ENCODE measurements around the gene ABCA7. TPM values are rescaled to one million over a fixed set of nuclear protein-coding genes. Genes with fewer than 3 reads are reported as not detected.

The ABCA7 gene
- total and polyA plus RNA-seq, 2 of the 13 experiments (the other 11 are each of a cell fraction or from before 2014, with no cell fraction given) = 4.4 to 32.4 TPM

DNA sequence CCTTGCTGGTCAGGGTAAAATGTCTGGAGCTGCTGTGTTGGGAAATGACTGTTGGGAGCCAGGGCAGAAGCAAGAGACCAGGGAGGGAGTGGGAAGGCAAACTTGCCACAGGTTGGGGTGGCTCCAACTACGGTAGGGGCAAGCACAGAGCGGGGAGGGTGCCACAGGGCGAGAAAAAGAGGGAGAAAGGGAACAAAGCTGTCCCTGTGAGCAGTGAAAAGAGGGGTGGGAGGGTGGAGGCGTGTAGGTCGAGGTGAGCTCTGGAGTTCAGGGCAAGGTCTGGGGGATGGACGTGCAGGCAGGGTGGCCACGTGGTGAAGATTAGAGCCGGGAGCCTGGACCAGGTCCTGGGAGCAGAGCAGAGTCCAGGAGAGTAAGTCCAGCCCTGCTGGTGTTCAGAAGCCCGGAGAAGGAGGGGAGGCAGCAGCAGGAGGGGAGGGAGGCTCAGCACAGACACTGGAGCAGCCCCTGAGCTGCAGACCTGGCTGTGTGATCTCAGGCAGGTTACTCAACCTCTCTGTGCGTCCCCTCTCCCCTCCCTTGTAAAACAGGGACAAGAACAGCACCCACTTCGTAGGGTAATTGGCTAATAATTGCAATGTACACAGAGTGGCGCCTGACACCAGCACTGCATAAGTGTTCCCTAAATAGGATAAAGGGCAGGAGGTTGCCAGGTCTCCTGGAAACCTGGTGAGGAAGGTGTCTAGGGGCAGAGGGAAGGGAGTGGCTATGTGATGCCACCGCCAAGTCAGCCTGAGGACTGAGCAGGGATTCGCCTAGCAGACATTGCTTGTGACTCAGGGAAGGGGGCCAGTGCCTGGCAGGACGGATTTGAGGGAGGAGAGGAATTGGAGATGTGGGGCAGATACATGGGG, 58.5 kb downstream of the ABCA7 start (continued):
- TF ChIP-seq, protein P1, sequence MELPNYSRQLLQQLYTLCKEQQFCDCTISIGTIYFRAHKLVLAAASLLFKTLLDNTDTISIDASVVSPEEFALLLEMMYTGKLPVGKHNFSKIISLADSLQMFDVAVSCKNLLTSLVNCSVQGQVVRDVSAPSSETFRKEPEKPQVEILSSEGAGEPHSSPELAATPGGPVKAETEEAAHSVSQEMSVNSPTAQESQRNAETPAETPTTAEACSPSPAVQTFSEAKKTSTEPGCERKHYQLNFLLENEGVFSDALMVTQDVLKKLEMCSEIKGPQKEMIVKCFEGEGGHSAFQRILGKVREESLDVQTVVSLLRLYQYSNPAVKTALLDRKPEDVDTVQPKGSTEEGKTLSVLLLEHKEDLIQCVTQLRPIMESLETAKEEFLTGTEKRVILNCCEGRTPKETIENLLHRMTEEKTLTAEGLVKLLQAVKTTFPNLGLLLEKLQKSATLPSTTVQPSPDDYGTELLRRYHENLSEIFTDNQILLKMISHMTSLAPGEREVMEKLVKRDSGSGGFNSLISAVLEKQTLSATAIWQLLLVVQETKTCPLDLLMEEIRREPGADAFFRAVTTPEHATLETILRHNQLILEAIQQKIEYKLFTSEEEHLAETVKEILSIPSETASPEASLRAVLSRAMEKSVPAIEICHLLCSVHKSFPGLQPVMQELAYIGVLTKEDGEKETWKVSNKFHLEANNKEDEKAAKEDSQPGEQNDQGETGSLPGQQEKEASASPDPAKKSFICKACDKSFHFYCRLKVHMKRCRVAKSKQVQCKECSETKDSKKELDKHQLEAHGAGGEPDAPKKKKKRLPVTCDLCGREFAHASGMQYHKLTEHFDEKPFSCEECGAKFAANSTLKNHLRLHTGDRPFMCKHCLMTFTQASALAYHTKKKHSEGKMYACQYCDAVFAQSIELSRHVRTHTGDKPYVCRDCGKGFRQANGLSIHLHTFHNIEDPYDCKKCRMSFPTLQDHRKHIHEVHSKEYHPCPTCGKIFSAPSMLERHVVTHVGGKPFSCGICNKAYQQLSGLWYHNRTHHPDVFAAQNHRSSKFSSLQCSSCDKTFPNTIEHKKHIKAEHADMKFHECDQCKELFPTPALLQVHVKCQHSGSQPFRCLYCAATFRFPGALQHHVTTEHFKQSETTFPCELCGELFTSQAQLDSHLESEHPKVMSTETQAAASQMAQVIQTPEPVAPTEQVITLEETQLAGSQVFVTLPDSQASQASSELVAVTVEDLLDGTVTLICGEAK (IDR thresholded peaks at IDR 0.05) = no peak; the same call in 1 of the 2 replicates
- TF ChIP-seq, protein P1 (CRISPR knock-in tag; IDR thresholded peaks at IDR 0.05) = no peak
- TF ChIP-seq, protein P2, sequence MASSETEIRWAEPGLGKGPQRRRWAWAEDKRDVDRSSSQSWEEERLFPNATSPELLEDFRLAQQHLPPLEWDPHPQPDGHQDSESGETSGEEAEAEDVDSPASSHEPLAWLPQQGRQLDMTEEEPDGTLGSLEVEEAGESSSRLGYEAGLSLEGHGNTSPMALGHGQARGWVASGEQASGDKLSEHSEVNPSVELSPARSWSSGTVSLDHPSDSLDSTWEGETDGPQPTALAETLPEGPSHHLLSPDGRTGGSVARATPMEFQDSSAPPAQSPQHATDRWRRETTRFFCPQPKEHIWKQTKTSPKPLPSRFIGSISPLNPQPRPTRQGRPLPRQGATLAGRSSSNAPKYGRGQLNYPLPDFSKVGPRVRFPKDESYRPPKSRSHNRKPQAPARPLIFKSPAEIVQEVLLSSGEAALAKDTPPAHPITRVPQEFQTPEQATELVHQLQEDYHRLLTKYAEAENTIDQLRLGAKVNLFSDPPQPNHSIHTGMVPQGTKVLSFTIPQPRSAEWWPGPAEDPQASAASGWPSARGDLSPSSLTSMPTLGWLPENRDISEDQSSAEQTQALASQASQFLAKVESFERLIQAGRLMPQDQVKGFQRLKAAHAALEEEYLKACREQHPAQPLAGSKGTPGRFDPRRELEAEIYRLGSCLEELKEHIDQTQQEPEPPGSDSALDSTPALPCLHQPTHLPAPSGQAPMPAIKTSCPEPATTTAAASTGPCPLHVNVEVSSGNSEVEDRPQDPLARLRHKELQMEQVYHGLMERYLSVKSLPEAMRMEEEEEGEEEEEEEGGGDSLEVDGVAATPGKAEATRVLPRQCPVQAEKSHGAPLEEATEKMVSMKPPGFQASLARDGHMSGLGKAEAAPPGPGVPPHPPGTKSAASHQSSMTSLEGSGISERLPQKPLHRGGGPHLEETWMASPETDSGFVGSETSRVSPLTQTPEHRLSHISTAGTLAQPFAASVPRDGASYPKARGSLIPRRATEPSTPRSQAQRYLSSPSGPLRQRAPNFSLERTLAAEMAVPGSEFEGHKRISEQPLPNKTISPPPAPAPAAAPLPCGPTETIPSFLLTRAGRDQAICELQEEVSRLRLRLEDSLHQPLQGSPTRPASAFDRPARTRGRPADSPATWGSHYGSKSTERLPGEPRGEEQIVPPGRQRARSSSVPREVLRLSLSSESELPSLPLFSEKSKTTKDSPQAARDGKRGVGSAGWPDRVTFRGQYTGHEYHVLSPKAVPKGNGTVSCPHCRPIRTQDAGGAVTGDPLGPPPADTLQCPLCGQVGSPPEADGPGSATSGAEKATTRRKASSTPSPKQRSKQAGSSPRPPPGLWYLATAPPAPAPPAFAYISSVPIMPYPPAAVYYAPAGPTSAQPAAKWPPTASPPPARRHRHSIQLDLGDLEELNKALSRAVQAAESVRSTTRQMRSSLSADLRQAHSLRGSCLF (CRISPR knock-in tag; IDR thresholded peaks at IDR 0.05; ENCODE audit: borderline replicate concordance) = no peak
- TF ChIP-seq, protein P3, sequence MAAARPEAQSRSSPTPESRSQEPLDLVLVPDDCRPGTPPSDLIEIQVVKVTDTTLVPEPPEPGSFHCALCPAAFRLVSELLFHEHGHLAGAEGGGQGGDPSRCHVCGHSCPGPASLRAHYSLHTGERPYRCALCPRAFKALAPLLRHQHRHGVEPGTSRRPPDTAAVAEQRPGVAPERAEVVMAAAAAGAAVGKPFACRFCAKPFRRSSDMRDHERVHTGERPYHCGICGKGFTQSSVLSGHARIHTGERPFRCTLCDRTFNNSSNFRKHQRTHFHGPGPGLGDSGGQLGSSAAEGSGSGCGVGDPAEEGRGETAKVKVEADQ (CRISPR knock-in tag; IDR thresholded peaks at IDR 0.05; ENCODE audit: borderline replicate concordance) = no peak
- TF ChIP-seq ZNF572 (CRISPR knock-in tag; IDR thresholded peaks at IDR 0.05) = no peak
- TF ChIP-seq ZNF331 (CRISPR knock-in tag; IDR thresholded peaks at IDR 0.05) = 0 out of 2 replicates have a peak, but pooled peaks have one; percentile 38
- TF ChIP-seq, protein P4, sequence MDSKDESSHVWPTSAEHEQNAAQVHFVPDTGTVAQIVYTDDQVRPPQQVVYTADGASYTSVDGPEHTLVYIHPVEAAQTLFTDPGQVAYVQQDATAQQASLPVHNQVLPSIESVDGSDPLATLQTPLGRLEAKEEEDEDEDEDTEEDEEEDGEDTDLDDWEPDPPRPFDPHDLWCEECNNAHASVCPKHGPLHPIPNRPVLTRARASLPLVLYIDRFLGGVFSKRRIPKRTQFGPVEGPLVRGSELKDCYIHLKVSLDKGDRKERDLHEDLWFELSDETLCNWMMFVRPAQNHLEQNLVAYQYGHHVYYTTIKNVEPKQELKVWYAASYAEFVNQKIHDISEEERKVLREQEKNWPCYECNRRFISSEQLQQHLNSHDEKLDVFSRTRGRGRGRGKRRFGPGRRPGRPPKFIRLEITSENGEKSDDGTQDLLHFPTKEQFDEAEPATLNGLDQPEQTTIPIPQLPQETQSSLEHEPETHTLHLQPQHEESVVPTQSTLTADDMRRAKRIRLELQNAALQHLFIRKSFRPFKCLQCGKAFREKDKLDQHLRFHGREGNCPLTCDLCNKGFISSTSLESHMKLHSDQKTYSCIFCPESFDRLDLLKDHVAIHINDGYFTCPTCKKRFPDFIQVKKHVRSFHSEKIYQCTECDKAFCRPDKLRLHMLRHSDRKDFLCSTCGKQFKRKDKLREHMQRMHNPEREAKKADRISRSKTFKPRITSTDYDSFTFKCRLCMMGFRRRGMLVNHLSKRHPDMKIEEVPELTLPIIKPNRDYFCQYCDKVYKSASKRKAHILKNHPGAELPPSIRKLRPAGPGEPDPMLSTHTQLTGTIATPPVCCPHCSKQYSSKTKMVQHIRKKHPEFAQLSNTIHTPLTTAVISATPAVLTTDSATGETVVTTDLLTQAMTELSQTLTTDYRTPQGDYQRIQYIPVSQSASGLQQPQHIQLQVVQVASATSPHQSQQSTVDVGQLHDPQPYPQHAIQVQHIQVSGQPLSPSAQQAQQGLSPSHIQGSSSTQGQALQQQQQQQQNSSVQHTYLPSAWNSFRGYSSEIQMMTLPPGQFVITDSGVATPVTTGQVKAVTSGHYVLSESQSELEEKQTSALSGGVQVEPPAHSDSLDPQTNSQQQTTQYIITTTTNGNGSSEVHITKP (CRISPR knock-in tag; IDR thresholded peaks at IDR 0.05; ENCODE audit: low read depth) = no peak
- no peak for TF ChIP-seq HNRNPUL1 (IDR thresholded peaks at IDR 0.05; ENCODE audit: low read depth, low read length)

Measured in HepG2 (cell line).